ENCODE data around the gene TANC1.
A peak's percentile ranks its signal among the peaks of the same experiment; 100 is the strongest.

TANC1 gene

GRCh38 chr2:158963071-158963470 lies 5.4 kb upstream of the TANC1 start:
- DNase-seq = no peak

DNA sequence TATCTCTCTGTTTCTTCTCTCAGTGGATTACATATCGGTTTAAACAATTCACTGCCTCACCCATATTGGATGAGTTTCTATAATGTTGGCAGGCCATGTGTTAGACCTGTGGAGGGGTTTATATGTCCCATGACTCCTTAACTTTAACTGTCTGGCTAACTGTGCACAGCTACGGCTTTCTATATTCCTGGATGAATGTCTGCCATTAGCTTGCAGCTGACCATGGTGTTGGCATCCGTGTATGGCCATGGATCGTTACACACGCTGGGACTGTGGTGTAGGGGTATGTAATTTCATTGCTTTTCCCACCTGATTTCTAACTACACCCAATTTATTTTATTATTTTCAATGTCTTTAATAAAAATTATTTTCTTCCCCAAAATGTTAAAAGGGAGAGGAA lies 3.3 kb upstream of the TANC1 start:
- no peak for DNase-seq

GRCh38 chr2:158965641-158966040 lies 2.8 kb upstream of the TANC1 start:
- no peak for DNase-seq

DNA sequence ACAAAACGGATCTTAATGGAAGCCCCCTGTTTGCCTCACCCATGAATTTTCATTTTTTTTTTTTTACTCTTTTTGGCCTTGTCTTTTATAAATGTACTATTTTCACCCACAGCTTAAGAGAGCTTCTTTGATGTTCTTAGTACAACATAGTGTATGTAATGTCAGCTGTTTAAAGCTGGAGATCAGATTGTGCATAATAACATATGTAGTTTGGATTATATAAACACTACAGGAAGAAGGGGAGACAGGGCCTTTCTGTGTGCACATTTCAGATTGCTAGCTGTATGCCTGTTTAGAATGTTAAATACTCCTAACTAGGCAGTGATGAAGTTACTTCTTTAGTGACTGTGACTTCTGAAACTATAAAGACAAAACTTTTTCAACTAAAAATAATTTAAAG lies 2.1 kb upstream of the TANC1 start:
- DNase-seq = no peak

DNA sequence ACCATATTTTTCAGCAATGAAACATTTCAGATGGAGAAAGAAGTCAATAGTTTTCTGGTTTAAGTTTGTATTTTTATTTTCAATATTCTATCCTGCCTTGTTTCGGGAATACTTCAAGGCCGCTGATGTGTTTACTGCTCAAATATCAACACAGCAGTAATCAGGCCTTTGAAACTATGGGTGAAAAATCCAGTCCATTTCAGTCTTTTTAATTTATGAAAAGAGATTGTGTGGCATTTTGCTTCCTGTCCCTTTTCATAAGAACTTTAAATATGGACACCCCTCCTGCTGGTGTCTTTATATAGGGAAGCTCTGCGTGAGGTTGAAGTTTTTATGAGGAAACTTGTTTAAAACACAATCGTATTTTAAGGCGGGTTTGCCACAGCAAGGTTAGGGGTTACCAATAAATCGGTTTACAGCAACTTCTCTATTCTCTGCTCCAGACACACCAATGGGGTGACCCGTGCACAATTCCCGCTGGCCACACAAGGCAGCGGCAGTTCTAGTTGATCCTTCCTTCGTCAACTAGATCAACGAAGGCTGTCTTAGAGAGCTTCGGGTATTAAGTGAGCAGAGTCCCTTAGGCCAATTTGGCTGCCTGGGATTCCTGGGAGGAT lies 1.2 kb upstream of the TANC1 start:
- no peak for DNase-seq

GRCh38 chr2:158967731-158968395 lies 577 bp upstream of the TANC1 start:
- DNase-seq = no peak

- no peak for DNase-seq
These were observed 798 bp downstream of the TANC1 start for GRCh38 chr2:158969162-158969714.

DNA sequence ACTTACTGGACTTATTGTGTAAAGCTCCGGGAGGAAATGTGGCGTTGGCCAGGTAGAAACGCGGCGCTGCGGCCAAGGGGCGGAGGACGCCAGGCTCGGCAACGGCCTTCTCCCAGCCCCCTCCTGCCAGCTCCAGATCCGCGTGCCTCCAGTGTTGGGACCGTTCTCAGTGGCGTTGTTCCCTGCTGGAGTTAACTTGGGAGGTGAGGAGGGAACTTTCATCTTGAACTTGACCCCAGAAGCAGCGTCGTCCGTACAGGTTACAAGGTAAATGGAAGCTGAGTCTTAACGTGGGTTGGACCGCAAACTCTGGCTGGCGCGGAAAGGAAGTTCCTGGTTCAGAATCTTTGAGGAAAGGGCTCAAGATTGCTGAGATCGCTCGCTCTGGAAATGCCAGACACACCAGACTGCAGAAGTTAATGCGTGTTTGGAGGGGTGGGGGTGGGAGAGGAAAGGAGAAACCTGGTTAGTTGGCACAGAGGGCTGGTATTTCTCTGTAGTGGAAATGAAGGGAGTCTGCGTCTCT lies 1.3 kb downstream of the TANC1 start:
- no peak for DNase-seq

- no peak for DNase-seq
These were observed 1.9 kb downstream of the TANC1 start for GRCh38 chr2:158970241-158970751.

GRCh38 chr2:158973116-158973956 lies 4.9 kb downstream of the TANC1 start:
- peak; percentile 79 for DNase-seq

- no peak for DNase-seq
These were observed 7.0 kb downstream of the TANC1 start for GRCh38 chr2:158975271-158975921.

DNA sequence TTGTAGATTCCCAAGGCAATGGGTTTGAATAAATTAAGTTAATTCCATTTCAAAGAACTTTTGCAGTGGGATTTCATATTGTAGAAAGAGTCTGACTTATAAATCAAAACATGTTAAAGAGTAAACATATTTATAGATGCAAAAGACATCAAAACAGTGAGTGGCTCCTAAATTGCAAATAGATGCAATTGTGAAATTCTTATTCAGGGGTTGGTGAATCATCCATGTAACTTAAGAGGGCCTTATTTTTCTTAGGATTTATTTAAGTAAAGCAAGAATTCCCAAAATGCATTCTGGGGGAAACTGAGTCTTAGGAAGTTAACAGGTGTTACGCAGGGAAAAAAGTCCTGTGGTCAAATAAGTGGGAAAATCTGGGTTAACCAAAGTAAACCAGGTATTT lies 11.3 kb downstream of the TANC1 start:
- no peak for DNase-seq

- no peak for DNase-seq
These were observed 16.2 kb downstream of the TANC1 start for GRCh38 chr2:158984604-158985135.

- DNase-seq = no peak
These were observed 20.1 kb downstream of the TANC1 start for GRCh38 chr2:158988501-158988900.

- no peak for DNase-seq
These were observed 20.7 kb downstream of the TANC1 start for GRCh38 chr2:158989165-158989564.

DNA sequence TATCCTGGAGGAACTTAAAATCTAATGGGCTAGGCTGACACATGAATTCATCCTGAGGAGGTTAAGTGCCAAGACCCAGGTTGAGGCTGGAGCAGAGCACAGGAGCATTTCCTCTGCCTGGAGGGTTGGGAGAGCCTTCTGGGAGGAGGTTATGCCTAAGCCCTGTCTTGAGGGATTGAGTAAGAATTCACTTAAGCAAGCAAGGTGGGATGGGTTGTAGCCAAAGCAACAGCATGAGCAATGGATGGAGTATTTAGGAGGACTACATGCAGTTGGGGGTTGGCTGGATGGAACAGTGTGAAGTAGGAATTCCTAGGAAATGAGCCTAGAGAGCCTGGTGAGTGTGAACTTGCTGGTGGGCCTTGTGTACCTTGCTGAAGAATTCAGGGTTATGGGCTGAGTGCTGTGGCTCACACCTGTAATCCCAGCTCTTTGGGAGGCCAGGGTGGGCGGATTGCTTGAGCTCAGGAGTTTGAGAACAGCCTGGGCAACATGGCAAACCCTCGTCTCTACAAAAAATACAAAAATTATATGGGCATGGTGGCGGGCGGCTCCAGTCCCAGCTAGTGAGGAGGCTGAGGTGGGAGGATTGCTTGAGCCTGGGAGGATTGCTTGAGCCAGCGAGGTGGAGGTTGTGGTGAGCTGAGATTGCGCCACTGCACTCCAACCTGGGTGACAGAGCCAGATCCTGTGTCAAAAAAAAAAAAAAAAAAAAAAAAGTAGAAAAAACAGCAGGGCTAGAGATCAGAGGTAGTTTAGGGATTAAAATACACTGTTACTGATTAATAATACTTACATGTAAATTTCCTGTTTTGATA lies 22.2 kb downstream of the TANC1 start:
- DNase-seq = no peak

DNA sequence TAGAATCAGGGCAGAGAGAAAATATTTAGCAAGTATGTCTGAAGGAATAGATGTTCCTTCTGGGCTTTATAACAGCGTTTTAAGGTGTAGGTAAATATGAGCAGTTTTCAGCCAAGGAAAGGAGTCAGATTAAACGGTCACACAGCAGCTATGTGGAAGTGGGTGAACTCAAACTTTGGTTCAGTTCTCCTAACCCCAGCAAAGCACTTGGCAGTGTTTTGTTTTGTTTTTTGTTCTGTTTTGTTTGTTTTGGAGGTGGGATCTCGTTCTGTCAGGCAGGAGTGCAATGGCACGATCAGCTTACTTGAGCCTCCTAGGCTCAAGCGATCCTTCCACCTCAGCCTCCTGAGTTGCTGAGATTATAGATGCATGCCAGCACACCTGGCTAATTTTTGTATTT lies 24.6 kb downstream of the TANC1 start:
- no peak for DNase-seq

GRCh38 chr2:158993721-158994587 lies 25.5 kb downstream of the TANC1 start:
- DNase-seq = no peak

- DNase-seq = peak; percentile 31
These were observed 26.7 kb downstream of the TANC1 start for GRCh38 chr2:158994920-158995676.

DNA sequence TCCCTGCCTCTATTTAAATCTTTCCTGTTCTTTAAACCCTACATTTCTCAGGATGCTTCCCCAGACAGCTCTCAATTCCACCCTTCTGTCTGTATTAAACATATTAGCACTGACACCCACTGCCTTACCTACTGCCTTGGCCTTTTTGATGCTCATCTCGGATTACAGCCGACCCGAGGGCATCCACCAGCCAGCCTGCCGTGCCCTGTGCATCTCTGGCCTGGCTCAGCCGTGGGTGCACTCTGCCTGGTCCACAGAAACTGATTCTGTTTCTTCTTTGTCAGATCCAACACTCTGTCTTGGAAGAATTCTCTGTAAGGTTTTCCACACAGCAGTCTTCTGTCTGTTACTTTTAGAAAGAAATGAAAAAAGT lies 27.2 kb downstream of the TANC1 start:
- DNase-seq = no peak
